ENCODE measurements around the gene MYH10.

GRCh38 chr17:8441690-8442089 is 188.8 kb downstream of the MYH10 start:
- no peak for TF ChIP-seq EZH2 (IDR thresholded peaks at IDR 0.05)
- no peak for TF ChIP-seq POLR2AphosphoS5 (IDR thresholded peaks at IDR 0.05; ENCODE audit: borderline replicate concordance, low read depth, low read length)
